Activated T-helper 2 cell treated with anti-CD3 and anti-CD28 coated beads, Interferon-gamma antibody, Interleukin-2, Interleukin-4, amounts not matched to agents 10 μg/mL and 5 μg/mL and 100 μg/mL, durations not matched to agents 14 hours and 24 hours and 36 hours (primary cell): Measurements from ENCODE around the gene PDE4D. TPM values are rescaled to one million over a fixed set of nuclear protein-coding genes. Genes with fewer than 3 reads are reported as not detected.

Experiments used
- DNase-seq: peaks from one replicate; pipeline ENCODE4 v3.0.0; 2021; ENCODE audit warnings: low spot score
- H3K27ac Mint-ChIP-seq: one replicate; pipeline ENCODE4 v1.8.0; 2021; ENCODE audit warnings: mixed read lengths
- H3K27me3 Mint-ChIP-seq: one replicate; pipeline ENCODE4 v1.8.0; 2021; ENCODE audit warnings: low read depth, mixed read lengths
- H3K36me3 Mint-ChIP-seq: one replicate; pipeline ENCODE4 v1.8.0; 2021; ENCODE audit warnings: low read depth, mixed read lengths
- H3K4me1 Mint-ChIP-seq: one replicate; pipeline ENCODE4 v1.8.0; 2021; ENCODE audit warnings: low read depth, mixed read lengths
- H3K4me3 Mint-ChIP-seq: one replicate; pipeline ENCODE4 v1.8.0; 2021; ENCODE audit warnings: low read depth, mild to moderate bottlenecking, moderate library complexity, mixed read lengths
- H3K9me3 Mint-ChIP-seq: one replicate; pipeline ENCODE4 v1.8.0; 2021; ENCODE audit warnings: mixed read lengths
- intact Hi-C: fragments of 100-400 bp; cut with micrococcal nuclease; formaldehyde crosslinking; loops from one replicate; pipeline ENCODE4 v1.15.1; 2023
- total RNA-seq: library from RNA; stranded (reverse); gene quantifications from 2 replicates; pipeline ENCODE4 v1.2.3, GENCODE V29; 2022

Gene PDE4D
- total RNA-seq, 1 donor from 2014 or later, result 102 TPM

- no peak overlapping the region for H3K27ac Mint-ChIP-seq
- H3K27me3 Mint-ChIP-seq, result peaks cover 2% of the 10 kb centered on the region
- H3K4me1 Mint-ChIP-seq, result peaks cover 2% of the 10 kb centered on the region
- H3K9me3 Mint-ChIP-seq, result no peaks in the 10 kb centered on the region
- intact Hi-C loops, result no loop called here
- no peak for DNase-seq
- no peak overlapping the region for H3K4me3 Mint-ChIP-seq
- H3K36me3 Mint-ChIP-seq, result no peaks in the 10 kb centered on the region
Measured at GRCh38 chr5:58919833-58920232, 973.7 kb downstream of the PDE4D start.
